A549 treated with Mapracorat at 1 μM for 4 hours (cell line): ENCODE results near the gene DIPK1C. TPM values are rescaled to one million over a fixed set of nuclear protein-coding genes. Genes with fewer than 3 reads are reported as not detected.

Experiments used
- total RNA-seq: library from RNA; stranded (reverse); fragments of 200-300 nt; extraction: Qiagen RNA extraction; gene quantifications from 5 replicates; pipeline ENCODE4 v1.2.3, GENCODE V29; 2022

The DIPK1C gene
- total RNA-seq = not detected in 5 replicates

GRCh38 chr18:74457043-74457724 lies at the start of gene DIPK1C:
Gene DIPK1C, minus strand, starts transcription at chr18:74457308. Its CDS starts 49 bp downstream, at chr18:74457259.

GRCh38 chr18:74495581-74496507 lies 38.7 kb upstream of the DIPK1C start, which contains the start of gene CNDP2:
Gene CNDP2, plus strand, starts transcription at chr18:74496363. Its CDS starts 3,611 bp downstream, at chr18:74499974.

Other genes with a start within 250 kb of the DIPK1C start
- 123 to 145 TPM (median 131 TPM) in 5 replicates for gene CYB5A, start 165.3 kb downstream of the DIPK1C start, total RNA-seq
- gene C18orf63, start 141.5 kb downstream of the DIPK1C start, total RNA-seq = not detected in 5 replicates
- 80.1 to 90.8 TPM (median 82.6 TPM) in 5 replicates for gene CNDP2, start 39.1 kb upstream of the DIPK1C start, total RNA-seq
- gene CNDP1, start 77.2 kb upstream of the DIPK1C start, total RNA-seq = not detected in 5 replicates
- gene ZNF407, start 140.6 kb upstream of the DIPK1C start, total RNA-seq = 2.1 to 2.7 TPM (median 2.5 TPM) in 5 replicates